DOHH2 (cell line): ENCODE measurements around the gene PSMC4.

Experiments used
- H3F3A ChIP-seq: fragments of 200-600 bp; sonication (generic), shearing (Covaris generic); 2 replicates; pipeline ENCODE4 v1.6.0; 2016; ENCODE audit warnings: antibody characterized with exemption, mild to moderate bottlenecking; ENCODE audit not compliant: control insufficient read depth, insufficient read depth
- H3K27ac ChIP-seq: fragments of 200-600 bp; sonication (generic); 2 replicates; pipeline ENCODE4 v1.5.1; 2014; ENCODE audit warnings: low read depth, mild to moderate bottlenecking, low read length, moderate library complexity
- H3K27me3 ChIP-seq: fragments of 200-600 bp; sonication (generic); 2 replicates; pipeline ENCODE4 v1.6.1; 2014; ENCODE audit warnings: mild to moderate bottlenecking, low read length, mixed read lengths; ENCODE audit not compliant: control insufficient read depth
- H3K36me3 ChIP-seq: fragments of 200-600 bp; sonication (generic); 2 replicates; pipeline ENCODE4 v1.6.1; 2014; ENCODE audit warnings: mild to moderate bottlenecking, low read length, moderate library complexity, mixed read lengths; ENCODE audit not compliant: control insufficient read depth
- H3K4me1 ChIP-seq: fragments of 200-600 bp; sonication (generic); 2 replicates; pipeline ENCODE4 v1.6.1; 2014; ENCODE audit warnings: mild to moderate bottlenecking, low read length, mixed read lengths; ENCODE audit not compliant: control insufficient read depth
- H3K4me2 ChIP-seq: fragments of 200-600 bp; sonication (generic); 2 replicates; pipeline ENCODE4 v1.6.0; 2014; ENCODE audit warnings: mild to moderate bottlenecking, low read length, moderate library complexity
- H3K4me3 ChIP-seq: fragments of 200-600 bp; sonication (generic); 2 replicates; pipeline ENCODE4 v1.5.1; 2014; ENCODE audit warnings: mild to moderate bottlenecking, low read length, mixed read lengths
- H3K79me2 ChIP-seq: fragments of 200-600 bp; sonication (generic); 2 replicates; pipeline ENCODE4 v1.6.1; 2014; ENCODE audit warnings: mild to moderate bottlenecking, low read length, mixed read lengths; ENCODE audit not compliant: control insufficient read depth
- H3K9me2 ChIP-seq: fragments of 200-600 bp; sonication (generic); replicated peaks from 2 replicates; pipeline ENCODE4 v1.6.1; 2014; ENCODE audit warnings: mild to moderate bottlenecking, low read length, mixed read lengths; ENCODE audit not compliant: control insufficient read depth
- H3K9me3 ChIP-seq: fragments of 200-600 bp; sonication (generic); 2 replicates; pipeline ENCODE4 v1.6.1; 2014; ENCODE audit warnings: antibody characterized with exemption, low read length, mixed read lengths; ENCODE audit not compliant: control insufficient read depth, insufficient read depth
- H4K20me1 ChIP-seq: fragments of 200-600 bp; sonication (generic); 2 replicates; pipeline ENCODE4 v1.6.0; 2014; ENCODE audit warnings: low read depth, mild to moderate bottlenecking, antibody characterized with exemption, low read length, moderate library complexity; ENCODE audit not compliant: control insufficient read depth, insufficient read depth
- CTCF ChIP-seq: fragments of 200-600 bp; sonication (generic); IDR thresholded peaks from one replicate; pipeline ENCODE4 v1.5.1; 2014; ENCODE audit warnings: antibody characterized with exemption, mild to moderate bottlenecking, low read depth, low read length; ENCODE audit not compliant: poor library complexity, severe bottlenecking
- EZH2phosphoT487 ChIP-seq: fragments of 200-600 bp; sonication (generic); IDR thresholded peaks from 2 replicates; pipeline ENCODE4 v1.6.1; 2017; ENCODE audit warnings: borderline replicate concordance, mild to moderate bottlenecking, antibody characterized with exemption, low read length, moderate library complexity, mixed read lengths

The PSMC4 gene

GRCh38 chr19:40026597-40026970 lies 55.6 kb downstream of the PSMC4 start:
- TF ChIP-seq EZH2phosphoT487 (no peak), CTCF (no peak)
- no peaks in the 10 kb centered on the region for H3K79me2 ChIP-seq
- peaks cover 16% of the 10 kb centered on the region for H3K9me3 ChIP-seq
- H3K9me2 ChIP-seq, result no peaks in the 10 kb centered on the region
- H3K36me3 ChIP-seq, result no peaks in the 10 kb centered on the region
- no peak overlapping the region for H3K4me2 ChIP-seq
- H3K4me1 ChIP-seq, result no peaks in the 10 kb centered on the region
- H3F3A ChIP-seq, result peaks cover 4% of the 10 kb centered on the region; the same call in 1 of the 2 replicates
- no peaks in the 10 kb centered on the region for H3K27me3 ChIP-seq
- no peak overlapping the region for H3K27ac ChIP-seq
- H4K20me1 ChIP-seq, result no peaks in the 10 kb centered on the region
- H3K4me3 ChIP-seq, result no peak overlapping the region
